Thoracic aorta (tissue), 2 donors: ENCODE results near the gene STAT6. TPM values are rescaled to one million over a fixed set of nuclear protein-coding genes. Genes with fewer than 3 reads are reported as not detected.

ENCODE experiments used
- ATAC-seq: fragments of 150-250 bp; one replicate; pipeline ENCODE4 v1.8.0; 2017; ENCODE audit warnings: low read depth; ENCODE audit not compliant: insufficient number of reproducible peaks, low FRiP score
- DNase-seq: peaks from one replicate; pipeline ENCODE4 v3.0.0-alpha.2; 2020; ENCODE audit warnings: low spot score
- H3K27ac ChIP-seq, 2 donors: fragments of 200-600 bp; sonication (generic); 1 replicate in 1 of 2; 2 replicates in 1 of 2; pipeline ENCODE4 v1.5.1; 2016; ENCODE audit warnings: mild to moderate bottlenecking in 2 of 2, moderate library complexity in 2 of 2
- H3K27me3 ChIP-seq: fragments of 200-600 bp; sonication (generic); replicated peaks from 2 replicates; pipeline ENCODE4 v1.6.0; 2016; ENCODE audit warnings: mild to moderate bottlenecking; ENCODE audit not compliant: insufficient read depth
- H3K36me3 ChIP-seq: fragments of 200-600 bp; sonication (generic); one replicate; pipeline ENCODE4 v1.5.1; 2016
- H3K4me1 ChIP-seq, 2 donors: fragments of 200-600 bp; sonication (generic); 1 replicate in 1 of 2; 2 replicates in 1 of 2; pipeline versions ENCODE4 v1.5.1 to v1.6.0; 2016; ENCODE audit warnings: low read depth in 2 of 2, mild to moderate bottlenecking in 1 of 2; ENCODE audit not compliant: control insufficient read depth in 1 of 2
- H3K4me3 ChIP-seq: fragments of 200-600 bp; sonication (generic); 2 replicates; pipeline ENCODE4 v1.5.1; 2016; ENCODE audit warnings: mild to moderate bottlenecking
- H3K9me3 ChIP-seq: fragments of 200-600 bp; sonication (generic); 2 replicates; pipeline ENCODE4 v1.5.1; 2016
- CTCF ChIP-seq: fragments of 200-600 bp; sonication (generic); IDR thresholded peaks from one replicate; pipeline ENCODE4 v1.5.1; 2019; ENCODE audit warnings: antibody characterized with exemption
- total RNA-seq, 2 donors: library from RNA; depleted of rRNA; stranded (reverse); fragments of >200 nt; gene quantifications; one replicate each; pipeline versions ENCODE4 v1.1.0 to v1.2.3, GENCODE V29; 2016

The STAT6 gene
- total RNA-seq, 2 donors from 2014 or later, result 133 to 185 TPM

- H3K27ac ChIP-seq, result peak overlapping the region; percentile 6 to 44
- peaks cover 89% of the 10 kb centered on the region for H3K36me3 ChIP-seq
- H3K4me3 ChIP-seq, result no peak overlapping the region
- no peaks in the 10 kb centered on the region for H3K9me3 ChIP-seq
- TF ChIP-seq CTCF, result no peak
- no peak for ATAC-seq
- H3K27me3 ChIP-seq, result no peaks in the 10 kb centered on the region
- no peak for DNase-seq
- H3K4me1 ChIP-seq, result peaks cover 18 to 29% of the 10 kb centered on the region in 2 donors
Measured at GRCh38 chr12:57158665-57159064, 47.5 kb upstream of the STAT6 start.

GRCh38 chr12:57158186-57158585 lies 47.0 kb upstream of the STAT6 start:
- peaks cover 88% of the 10 kb centered on the region for H3K36me3 ChIP-seq
- ATAC-seq, result no peak
- H3K4me1 ChIP-seq, result peaks cover 22 to 33% of the 10 kb centered on the region in 2 donors
- H3K27me3 ChIP-seq, result no peaks in the 10 kb centered on the region
- H3K4me3 ChIP-seq, result no peak overlapping the region
- H3K27ac ChIP-seq, result peak overlapping the region; percentile 6 to 44
- no peak for DNase-seq
- TF ChIP-seq CTCF, result no peak
- H3K9me3 ChIP-seq, result no peaks in the 10 kb centered on the region

DNA sequence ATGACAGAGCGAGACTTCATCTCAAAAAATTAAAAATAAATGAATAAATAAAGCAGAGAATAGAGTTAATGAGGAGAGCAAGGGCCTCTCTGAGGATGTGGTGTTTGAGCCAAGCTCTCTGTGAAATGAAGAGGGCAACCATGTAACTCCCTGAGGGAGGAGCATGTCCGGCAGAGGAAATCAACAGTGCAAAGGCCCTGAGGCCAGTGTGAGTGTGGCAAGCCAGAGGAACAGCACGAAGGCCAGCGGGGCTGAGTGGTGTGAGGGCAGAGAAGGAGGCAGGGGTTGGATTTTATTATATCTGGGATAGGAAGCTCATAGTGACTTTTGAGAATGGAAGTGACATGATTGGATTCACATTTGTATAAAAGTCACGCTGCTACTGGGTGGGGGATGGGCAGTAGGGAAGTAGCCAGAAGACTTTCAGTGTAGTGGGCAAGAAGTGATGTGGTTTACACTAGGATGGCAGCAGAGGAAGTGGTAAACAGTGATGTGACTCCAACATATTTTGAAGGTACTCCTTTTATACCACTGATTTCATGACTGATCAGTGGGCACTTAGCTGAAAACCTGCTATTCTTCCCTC lies 46.5 kb upstream of the STAT6 start:
- DNase-seq (no peak), ATAC-seq (no peak)
- Histone ChIP-seq H3K27me3 (no peaks in the 10 kb centered on the region), H3K4me3 (no peak overlapping the region), H3K4me1 (peaks cover 27 to 39% of the 10 kb centered on the region in 2 donors), H3K9me3 (no peaks in the 10 kb centered on the region), H3K27ac (peak overlapping the region; percentile 6 to 44), H3K36me3 (peaks cover 83% of the 10 kb centered on the region)
- no peak for TF ChIP-seq CTCF

GRCh38 chr12:57156701-57157403 lies 45.7 kb upstream of the STAT6 start:
- Histone ChIP-seq H3K4me3 (no peak overlapping the region), H3K4me1 (peaks cover 35 to 47% of the 10 kb centered on the region in 2 donors), H3K9me3 (no peaks in the 10 kb centered on the region), H3K36me3 (peaks cover 74% of the 10 kb centered on the region), H3K27me3 (no peaks in the 10 kb centered on the region), H3K27ac (peak overlapping the region in 1 of 2 donors; percentile 9)
- DNase-seq (no peak), ATAC-seq (no peak)
- no peak for TF ChIP-seq CTCF

GRCh38 chr12:57154804-57155434 lies 43.8 kb upstream of the STAT6 start:
- H3K4me3 ChIP-seq, result no peak overlapping the region
- peaks cover 54 to 66% of the 10 kb centered on the region in 2 donors for H3K4me1 ChIP-seq
- no peaks in the 10 kb centered on the region for H3K27me3 ChIP-seq
- DNase-seq (no peak), ATAC-seq (no peak)
- peak overlapping the region; percentile 96 to 97 for H3K27ac ChIP-seq
- peaks cover 55% of the 10 kb centered on the region for H3K36me3 ChIP-seq
- H3K9me3 ChIP-seq, result no peaks in the 10 kb centered on the region
- TF ChIP-seq CTCF, result no peak
